ENCODE data around the gene CABLES1. TPM values are rescaled to one million over a fixed set of nuclear protein-coding genes. Genes with fewer than 3 reads are reported as not detected.

The CABLES1 gene
- total RNA-seq, 4 donors from 2014 or later: 0.58 to 1.6 (median 1.3) TPM

DNA sequence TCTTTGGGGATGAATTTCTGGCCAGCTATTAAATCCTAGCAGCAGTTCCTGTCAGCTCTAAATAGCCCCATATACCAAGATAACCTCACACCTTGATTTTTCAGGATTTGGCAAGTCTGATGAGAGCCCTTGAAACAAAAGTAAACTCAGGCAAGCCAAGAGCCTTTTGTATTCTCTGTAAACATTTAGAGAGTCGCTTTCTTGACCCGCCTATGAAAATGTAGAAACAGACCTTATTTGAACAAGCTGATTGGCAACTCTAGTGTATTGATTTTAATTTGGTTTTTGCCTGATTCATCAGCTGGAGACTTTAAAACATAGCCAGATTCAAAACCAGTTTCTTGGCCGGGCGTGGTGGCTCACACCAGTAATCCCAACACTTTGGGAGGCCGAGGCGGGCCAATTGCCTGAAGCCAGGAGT lies 43.4 kb downstream of the CABLES1 start:
- in situ Hi-C loops (cut with MboI; ENCODE audit: low sequenced_read_pairs in 4 of 4): no loop called here
- Histone ChIP-seq H3K27me3 (no peaks in the 10 kb centered on the region), H3K27ac (no peak overlapping the region), H3K36me3 (no peaks in the 10 kb centered on the region), H3K4me1 (no peaks in the 10 kb centered on the region), H3K9me3 (no peaks in the 10 kb centered on the region), H3K4me3 (no peak overlapping the region)
- intact Hi-C loops (cut with DNase I; ENCODE audit: low total_unique reads): no loop called here
- ATAC-seq (no peak), DNase-seq (no peak)
- TF ChIP-seq, protein P1, sequence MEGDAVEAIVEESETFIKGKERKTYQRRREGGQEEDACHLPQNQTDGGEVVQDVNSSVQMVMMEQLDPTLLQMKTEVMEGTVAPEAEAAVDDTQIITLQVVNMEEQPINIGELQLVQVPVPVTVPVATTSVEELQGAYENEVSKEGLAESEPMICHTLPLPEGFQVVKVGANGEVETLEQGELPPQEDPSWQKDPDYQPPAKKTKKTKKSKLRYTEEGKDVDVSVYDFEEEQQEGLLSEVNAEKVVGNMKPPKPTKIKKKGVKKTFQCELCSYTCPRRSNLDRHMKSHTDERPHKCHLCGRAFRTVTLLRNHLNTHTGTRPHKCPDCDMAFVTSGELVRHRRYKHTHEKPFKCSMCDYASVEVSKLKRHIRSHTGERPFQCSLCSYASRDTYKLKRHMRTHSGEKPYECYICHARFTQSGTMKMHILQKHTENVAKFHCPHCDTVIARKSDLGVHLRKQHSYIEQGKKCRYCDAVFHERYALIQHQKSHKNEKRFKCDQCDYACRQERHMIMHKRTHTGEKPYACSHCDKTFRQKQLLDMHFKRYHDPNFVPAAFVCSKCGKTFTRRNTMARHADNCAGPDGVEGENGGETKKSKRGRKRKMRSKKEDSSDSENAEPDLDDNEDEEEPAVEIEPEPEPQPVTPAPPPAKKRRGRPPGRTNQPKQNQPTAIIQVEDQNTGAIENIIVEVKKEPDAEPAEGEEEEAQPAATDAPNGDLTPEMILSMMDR (IDR thresholded peaks at IDR 0.05 in 4 of 5, conservative IDR thresholded peaks at IDR 0.05 in 1 of 5): no peak

DNA sequence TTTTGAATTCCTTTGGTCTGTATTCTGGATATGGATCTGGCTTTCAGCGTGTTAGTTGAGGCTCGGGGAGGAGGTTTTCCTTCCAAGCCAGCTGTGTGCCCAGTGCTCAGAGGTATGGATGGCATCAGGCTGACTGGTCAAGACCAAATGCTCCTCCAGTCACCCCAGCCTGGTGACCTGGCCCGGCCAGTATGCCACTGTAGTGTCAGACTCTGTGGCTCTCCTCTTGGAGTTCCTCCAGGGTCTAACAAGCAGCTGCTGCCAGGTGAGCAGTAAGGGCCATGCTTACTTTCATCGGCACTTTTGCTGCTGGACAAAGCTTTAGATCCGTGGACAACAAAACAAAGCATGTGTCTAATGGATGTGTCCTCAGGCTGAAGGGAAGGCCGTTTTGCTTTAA lies 44.1 kb downstream of the CABLES1 start:
- Histone ChIP-seq H3K36me3 (no peaks in the 10 kb centered on the region), H3K27me3 (no peaks in the 10 kb centered on the region), H3K27ac (no peak overlapping the region), H3K9me3 (no peaks in the 10 kb centered on the region), H3K4me3 (no peak overlapping the region), H3K4me1 (no peaks in the 10 kb centered on the region)
- no peak for ATAC-seq
- in situ Hi-C loops (cut with MboI; ENCODE audit: low sequenced_read_pairs in 4 of 4) (no loop called here), intact Hi-C loops (cut with DNase I; ENCODE audit: low total_unique reads) (no loop called here)
- DNase-seq: no peak
- TF ChIP-seq POLR2A (IDR thresholded peaks at IDR 0.05): no peak
- TF ChIP-seq, protein P1 (IDR thresholded peaks at IDR 0.05 in 4 of 5, conservative IDR thresholded peaks at IDR 0.05 in 1 of 5): no peak

DNA sequence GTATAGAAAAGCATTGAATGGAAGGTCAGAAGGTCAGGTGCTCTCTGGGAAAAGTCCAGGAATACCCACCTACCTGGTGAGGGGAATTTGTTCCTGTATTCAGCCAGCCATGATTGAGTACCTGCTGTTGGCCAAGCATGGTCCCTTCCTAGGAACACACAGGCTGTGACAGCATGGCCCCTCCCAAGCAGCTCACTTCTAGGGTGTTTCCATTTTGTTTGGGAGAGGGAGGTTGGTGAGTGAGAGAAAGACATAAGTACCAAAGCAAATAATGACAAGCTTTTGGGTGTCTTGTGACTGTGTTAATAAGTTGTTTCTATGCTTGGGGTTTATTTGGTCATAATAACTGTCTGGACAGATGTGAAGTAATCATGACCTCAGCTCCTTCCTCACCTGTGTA lies 46.3 kb downstream of the CABLES1 start:
- Histone ChIP-seq H3K36me3 (no peaks in the 10 kb centered on the region), H3K4me3 (no peak overlapping the region), H3K27me3 (no peaks in the 10 kb centered on the region), H3K27ac (no peak overlapping the region), H3K4me1 (no peaks in the 10 kb centered on the region), H3K9me3 (no peaks in the 10 kb centered on the region)
- in situ Hi-C loops (cut with MboI; ENCODE audit: low sequenced_read_pairs in 4 of 4): no loop called here
- no peak for DNase-seq
- intact Hi-C loops (cut with DNase I; ENCODE audit: low total_unique reads): no loop called here
- no peak for ATAC-seq
- TF ChIP-seq, protein P1 (IDR thresholded peaks at IDR 0.05 in 4 of 5, conservative IDR thresholded peaks at IDR 0.05 in 1 of 5): no peak

DNA sequence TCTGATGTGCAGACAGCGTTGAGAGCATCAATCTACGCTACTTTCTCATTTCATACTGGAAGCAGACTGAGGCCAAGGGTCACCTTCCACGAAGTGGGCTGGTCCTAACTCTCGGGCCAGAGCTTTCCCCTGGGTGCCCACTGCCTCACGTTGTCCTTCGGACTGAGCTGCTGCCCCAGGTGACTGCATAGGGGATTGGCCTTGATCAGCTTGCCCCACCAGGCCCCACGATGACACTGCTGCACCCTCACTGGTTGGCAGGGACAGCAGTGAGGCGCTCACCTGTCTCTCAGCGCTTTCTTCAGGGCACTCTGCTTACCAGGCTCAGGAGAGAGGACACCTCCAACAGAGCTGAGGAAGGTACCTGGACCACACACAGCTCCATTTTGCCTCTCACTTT lies 47.3 kb downstream of the CABLES1 start:
- ATAC-seq: no peak
- TF ChIP-seq, protein P1 (IDR thresholded peaks at IDR 0.05 in 4 of 5, conservative IDR thresholded peaks at IDR 0.05 in 1 of 5): no peak
- no peak for TF ChIP-seq POLR2A (IDR thresholded peaks at IDR 0.05)
- no peaks in the 10 kb centered on the region for H3K27me3 ChIP-seq
- H3K27ac ChIP-seq: no peak overlapping the region
- no peaks in the 10 kb centered on the region for H3K36me3 ChIP-seq
- no peaks in the 10 kb centered on the region for H3K4me1 ChIP-seq
- in situ Hi-C loops (cut with MboI; ENCODE audit: low sequenced_read_pairs in 4 of 4): no loop called here
- intact Hi-C loops (cut with DNase I; ENCODE audit: low total_unique reads): no loop called here
- no peaks in the 10 kb centered on the region for H3K9me3 ChIP-seq
- no peak overlapping the region for H3K4me3 ChIP-seq
- DNase-seq: no peak

DNA sequence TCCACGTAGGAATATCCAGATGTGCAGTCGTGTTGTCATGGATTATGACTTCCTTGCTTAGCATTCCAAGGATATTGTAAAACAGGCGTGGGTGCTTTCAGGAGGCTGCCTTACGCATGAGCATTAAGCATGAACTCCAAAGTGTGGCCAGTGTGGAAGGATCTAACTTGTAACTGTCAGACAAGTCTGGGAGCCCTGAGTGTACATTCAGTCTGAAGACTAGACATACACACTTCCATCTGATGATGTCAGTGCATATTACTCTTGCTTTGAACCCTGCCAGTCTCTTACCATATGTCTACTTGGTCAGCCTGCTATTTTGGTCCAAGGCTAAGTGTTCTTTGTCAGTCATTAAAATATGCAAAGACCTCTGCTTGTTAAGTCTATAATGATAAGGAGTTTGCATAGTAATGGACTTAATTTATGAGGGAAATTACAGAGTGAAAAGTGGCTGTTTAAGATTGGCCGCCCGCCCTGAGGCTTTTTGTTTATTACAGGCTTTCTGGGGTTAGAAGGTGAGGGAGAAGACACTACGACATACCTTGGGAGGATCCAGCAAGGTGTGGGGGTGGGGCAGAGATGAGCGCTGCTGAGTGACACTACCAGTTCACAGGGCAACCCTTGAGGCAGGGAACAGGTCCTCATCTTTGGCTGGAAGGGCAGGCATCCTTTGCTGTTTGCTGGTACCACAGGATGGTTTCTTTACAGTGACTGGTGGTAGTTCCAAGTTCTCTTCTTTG lies 48.3 kb downstream of the CABLES1 start:
- ATAC-seq: no peak
- intact Hi-C loops (cut with DNase I; ENCODE audit: low total_unique reads): no loop called here
- no peaks in the 10 kb centered on the region for H3K36me3 ChIP-seq
- H3K27me3 ChIP-seq: no peaks in the 10 kb centered on the region
- no peaks in the 10 kb centered on the region for H3K4me1 ChIP-seq
- H3K27ac ChIP-seq: no peak overlapping the region
- no peak for DNase-seq
- TF ChIP-seq, protein P1 (IDR thresholded peaks at IDR 0.05 in 4 of 5, conservative IDR thresholded peaks at IDR 0.05 in 1 of 5): no peak
- TF ChIP-seq POLR2A (IDR thresholded peaks at IDR 0.05): no peak
- no peaks in the 10 kb centered on the region for H3K9me3 ChIP-seq
- in situ Hi-C loops (cut with MboI; ENCODE audit: low sequenced_read_pairs in 4 of 4): no loop called here
- H3K4me3 ChIP-seq: no peak overlapping the region
